H9 (cell line): ENCODE results near the gene CTDSPL. TPM values are rescaled to one million over a fixed set of nuclear protein-coding genes. Genes with fewer than 3 reads are reported as not detected.

ENCODE experiments used
- DNase-seq: peaks from one replicate; pipeline ENCODE4 v3.0.0-alpha.2; 2017
- H2AFZ ChIP-seq: one replicate; pipeline ENCODE4 v1.6.1; 2013; ENCODE audit warnings: mild to moderate bottlenecking, low read length, control low read depth, moderate library complexity
- H2AK5ac ChIP-seq: 2 replicates; pipeline ENCODE4 v1.6.1; 2013; ENCODE audit warnings: low read length, control low read depth, mixed read lengths; ENCODE audit not compliant: insufficient read length
- H2BK120ac ChIP-seq: one replicate; pipeline ENCODE4 v1.6.1; 2013; ENCODE audit warnings: low read depth, mild to moderate bottlenecking, low read length, control low read depth, inconsistent platforms; ENCODE audit not compliant: poor library complexity, severe bottlenecking
- H2BK12ac ChIP-seq: 2 replicates; pipeline ENCODE4 v1.6.1; 2013; ENCODE audit warnings: low read length, control low read depth, mixed read lengths, low read depth; ENCODE audit not compliant: insufficient read length
- H2BK15ac ChIP-seq: 2 replicates; pipeline ENCODE4 v1.6.1; 2013; ENCODE audit warnings: low read depth, low read length, control low read depth
- H2BK20ac ChIP-seq: one replicate; pipeline ENCODE4 v1.6.1; 2013; ENCODE audit warnings: low read depth, mild to moderate bottlenecking, low read length, control low read depth, inconsistent platforms; ENCODE audit not compliant: poor library complexity, severe bottlenecking
- H2BK5ac ChIP-seq: 2 replicates; pipeline ENCODE4 v1.6.1; 2013; ENCODE audit warnings: low read length, control low read depth, mixed read lengths; ENCODE audit not compliant: insufficient read length
- H3K14ac ChIP-seq: 2 replicates; pipeline ENCODE4 v1.6.1; 2013; ENCODE audit warnings: low read length, control low read depth; ENCODE audit not compliant: insufficient read depth
- H3K18ac ChIP-seq: 2 replicates; pipeline ENCODE4 v1.6.1; 2013; ENCODE audit warnings: low read depth, mild to moderate bottlenecking, mixed read lengths, low read length, control low read depth; ENCODE audit not compliant: insufficient read length
- H3K23ac ChIP-seq: 2 replicates; pipeline ENCODE4 v1.6.1; 2013; ENCODE audit warnings: low read length, control low read depth, mixed read lengths, low read depth; ENCODE audit not compliant: insufficient read length
- H3K23me2 ChIP-seq: 2 replicates; pipeline ENCODE4 v1.6.1; 2013; ENCODE audit warnings: low read depth, mild to moderate bottlenecking, mixed read lengths, low read length, control low read depth; ENCODE audit not compliant: insufficient read length, poor library complexity, severe bottlenecking
- H3K27ac ChIP-seq: 2 replicates; pipeline ENCODE4 v1.5.1; 2013; ENCODE audit warnings: low read length, control low read depth, mixed read lengths, low read depth; ENCODE audit not compliant: insufficient read length
- H3K27me3 ChIP-seq: 2 replicates; pipeline ENCODE4 v1.6.1; 2013; ENCODE audit warnings: low read length, control low read depth, inconsistent platforms; ENCODE audit not compliant: insufficient read depth
- H3K4ac ChIP-seq: 2 replicates; pipeline ENCODE4 v1.6.1; 2013; ENCODE audit warnings: low read depth, mild to moderate bottlenecking, control low read depth, inconsistent platforms, low read length, moderate library complexity
- H3K4me1 ChIP-seq: 2 replicates; pipeline ENCODE4 v1.6.1; 2013; ENCODE audit warnings: low read length, control low read depth, inconsistent platforms; ENCODE audit not compliant: insufficient read depth
- H3K4me2 ChIP-seq: 2 replicates; pipeline ENCODE4 v1.6.1; 2013; ENCODE audit warnings: low read length, control low read depth, mixed read lengths; ENCODE audit not compliant: insufficient read length, insufficient read depth
- H3K56ac ChIP-seq: 2 replicates; pipeline ENCODE4 v1.6.1; 2013; ENCODE audit warnings: low read depth, mild to moderate bottlenecking, mixed read lengths, low read length, control low read depth; ENCODE audit not compliant: insufficient read length
- H3K79me1 ChIP-seq: 2 replicates; pipeline ENCODE4 v1.6.1; 2013; ENCODE audit warnings: low read depth, mild to moderate bottlenecking, moderate library complexity, low read length, control low read depth, inconsistent platforms; ENCODE audit not compliant: insufficient read depth, poor library complexity, severe bottlenecking
- H3K79me2 ChIP-seq: 2 replicates; pipeline ENCODE4 v1.6.1; 2013; ENCODE audit warnings: low read length, control low read depth, inconsistent platforms; ENCODE audit not compliant: insufficient read depth
- H3K9ac ChIP-seq: 2 replicates; pipeline ENCODE4 v1.6.1; 2013; ENCODE audit warnings: low read length, control low read depth, mixed read lengths; ENCODE audit not compliant: insufficient read length; ENCODE audit errors: extremely low read depth
- H3K9me3 ChIP-seq: one replicate; pipeline ENCODE4 v1.6.1; 2013; ENCODE audit warnings: low read depth, low read length, inconsistent platforms; ENCODE audit not compliant: control insufficient read depth
- H3T11ph ChIP-seq: one replicate; pipeline ENCODE4 v1.6.1; 2013; ENCODE audit warnings: mild to moderate bottlenecking, low read length, control low read depth, inconsistent platforms
- H4K20me1 ChIP-seq: one replicate; pipeline ENCODE4 v1.6.1; 2013; ENCODE audit not compliant: control insufficient read depth, insufficient read length, insufficient read depth
- H4K5ac ChIP-seq: 2 replicates; pipeline ENCODE4 v1.6.1; 2013; ENCODE audit warnings: low read depth, mild to moderate bottlenecking, mixed read lengths, low read length, control low read depth; ENCODE audit not compliant: insufficient read length
- H4K8ac ChIP-seq: replicated peaks from 2 replicates; pipeline ENCODE4 v1.6.1; 2013; ENCODE audit warnings: low read length, control low read depth, mixed read lengths, low read depth; ENCODE audit not compliant: insufficient read length
- H4K91ac ChIP-seq: 2 replicates; pipeline ENCODE4 v1.6.1; 2013; ENCODE audit warnings: low read depth, mild to moderate bottlenecking, moderate library complexity, mixed read lengths, low read length, control low read depth; ENCODE audit not compliant: insufficient read length
- H3K27ac Mint-ChIP-seq, 3 experiments: 2 replicates in 2 of 3; 3 replicates in 1 of 3; pipeline ENCODE4 v1.8.0; 2020 to 2021; ENCODE audit warnings: mixed read lengths in 3 of 3, mild to moderate bottlenecking in 1 of 3, moderate library complexity in 1 of 3
- H3K27me3 Mint-ChIP-seq: 2 replicates; pipeline ENCODE4 v1.8.0; 2021; ENCODE audit warnings: low read depth, mild to moderate bottlenecking, moderate library complexity, mixed read lengths
- H3K36me3 Mint-ChIP-seq, 3 experiments: 2 replicates in 2 of 3; 3 replicates in 1 of 3; pipeline ENCODE4 v1.8.0; 2020 to 2021; ENCODE audit warnings: low read depth in 3 of 3, mixed read lengths in 3 of 3; ENCODE audit not compliant: insufficient read depth in 1 of 3
- H3K4me1 Mint-ChIP-seq, 2 experiments: 2 replicates each; pipeline ENCODE4 v1.8.0; 2020; ENCODE audit warnings: mixed read lengths in 2 of 2
- H3K4me3 Mint-ChIP-seq, 2 experiments: 2 replicates in 1 of 2; 3 replicates in 1 of 2; pipeline ENCODE4 v1.8.0; 2020 to 2021; ENCODE audit warnings: mild to moderate bottlenecking in 2 of 2, mixed read lengths in 2 of 2, moderate library complexity in 1 of 2
- H3K9me3 Mint-ChIP-seq, 2 experiments: 2 replicates in 1 of 2; 3 replicates in 1 of 2; pipeline ENCODE4 v1.8.0; 2020; ENCODE audit warnings: mild to moderate bottlenecking in 2 of 2, mixed read lengths in 2 of 2, moderate library complexity in 1 of 2
- CTCF ChIP-seq: fragments of 200-600 bp; sonication (generic); conservative IDR thresholded peaks from 3 replicates; pipeline ENCODE4 v1.8.0; 2021; ENCODE audit warnings: antibody characterized with exemption, mild to moderate bottlenecking
- WGBS: extraction: QIAGEN DNeasy Blood & Tissue Kit; methylation state at CpG from one replicate; pipeline ENCODE4 v1.1.7; 2013; ENCODE audit warnings: missing lambda C conversion rate, low lambda C conversion rate, mixed read lengths; ENCODE audit not compliant: insufficient read length; ENCODE audit errors: extremely low coverage; 5-methylcytosine and 5-hydroxymethylcytosine counted together
- total RNA-seq: library from RNA; stranded (reverse); gene quantifications from 2 replicates; pipeline ENCODE4 v1.2.1, GENCODE V29; 2021

CTDSPL gene
- total RNA-seq, 1 experiment from 2014 or later, result 20.8 TPM

GRCh38 chr3:37833302-37834186, 28.1 kb upstream of the CTDSPL start:
- H3K4me2 ChIP-seq, result no peak overlapping the region
- DNase-seq, result no peak
- no peak overlapping the region for H2BK120ac ChIP-seq
- Mint-ChIP-seq H3K27ac (no peak overlapping the region), H3K36me3 (peaks cover 0 to 7% (median 0%) of the 10 kb centered on the region in 3 experiments; a peak in 4 of 7 replicates), H3K27me3 (no peaks in the 10 kb centered on the region), H3K4me1 (no peaks in the 10 kb centered on the region), H3K4me3 (no peak overlapping the region), H3K9me3 (peaks cover 0 to 3% of the 10 kb centered on the region in 2 experiments; a peak in 2 of 5 replicates)
- no peak overlapping the region for H3K9ac ChIP-seq
- H3K27me3 ChIP-seq, result no peaks in the 10 kb centered on the region
- H3K18ac ChIP-seq, result no peak overlapping the region
- no peak overlapping the region for H3K27ac ChIP-seq
- H2BK5ac ChIP-seq, result no peak overlapping the region
- no peaks in the 10 kb centered on the region for H3K9me3 ChIP-seq
- H2AFZ ChIP-seq, result no peak overlapping the region
- no peak overlapping the region for H3K56ac ChIP-seq
- H4K20me1 ChIP-seq, result no peaks in the 10 kb centered on the region
- H3K79me2 ChIP-seq, result no peaks in the 10 kb centered on the region
- no peak overlapping the region for H2BK15ac ChIP-seq
- H3T11ph ChIP-seq, result no peak overlapping the region
- no peaks in the 10 kb centered on the region for H3K4me1 ChIP-seq
- no peak overlapping the region for H3K23ac ChIP-seq
- H4K5ac ChIP-seq, result no peak overlapping the region
- no peak overlapping the region for H4K91ac ChIP-seq
- no peak overlapping the region; the same call in 1 of the 2 replicates for H3K14ac ChIP-seq
- peak; percentile 36; the same call in 2 of the 3 replicates for TF ChIP-seq CTCF
- no peak overlapping the region for H2AK5ac ChIP-seq
- H2BK20ac ChIP-seq, result no peak overlapping the region
- H4K8ac ChIP-seq, result no peak overlapping the region
- no peaks in the 10 kb centered on the region for H3K23me2 ChIP-seq
- no peaks in the 10 kb centered on the region for H3K79me1 ChIP-seq
- no peak overlapping the region for H3K4ac ChIP-seq
- no CpG with 5 or more reads among the region's 6 CpGs for WGBS
- H2BK12ac ChIP-seq, result no peak overlapping the region
